NCI-H2227 (cell line): ENCODE data around the gene RUFY1.
"Not testable (repeated sequence)": the region's sequence is repeated elsewhere in the genome, so short reads cannot be mapped to it uniquely, and the experiment has no call there.

Experiments used
- DNase-seq: peaks from one replicate; lab custom pipeline; 2025; ENCODE audit not compliant: unreplicated experiment; lab: John Stamatoyannopoulos, UW

Gene RUFY1

GRCh38 chr5:179621551-179622214, 71.3 kb downstream of the RUFY1 start:
- DNase-seq, result no peak

DNA sequence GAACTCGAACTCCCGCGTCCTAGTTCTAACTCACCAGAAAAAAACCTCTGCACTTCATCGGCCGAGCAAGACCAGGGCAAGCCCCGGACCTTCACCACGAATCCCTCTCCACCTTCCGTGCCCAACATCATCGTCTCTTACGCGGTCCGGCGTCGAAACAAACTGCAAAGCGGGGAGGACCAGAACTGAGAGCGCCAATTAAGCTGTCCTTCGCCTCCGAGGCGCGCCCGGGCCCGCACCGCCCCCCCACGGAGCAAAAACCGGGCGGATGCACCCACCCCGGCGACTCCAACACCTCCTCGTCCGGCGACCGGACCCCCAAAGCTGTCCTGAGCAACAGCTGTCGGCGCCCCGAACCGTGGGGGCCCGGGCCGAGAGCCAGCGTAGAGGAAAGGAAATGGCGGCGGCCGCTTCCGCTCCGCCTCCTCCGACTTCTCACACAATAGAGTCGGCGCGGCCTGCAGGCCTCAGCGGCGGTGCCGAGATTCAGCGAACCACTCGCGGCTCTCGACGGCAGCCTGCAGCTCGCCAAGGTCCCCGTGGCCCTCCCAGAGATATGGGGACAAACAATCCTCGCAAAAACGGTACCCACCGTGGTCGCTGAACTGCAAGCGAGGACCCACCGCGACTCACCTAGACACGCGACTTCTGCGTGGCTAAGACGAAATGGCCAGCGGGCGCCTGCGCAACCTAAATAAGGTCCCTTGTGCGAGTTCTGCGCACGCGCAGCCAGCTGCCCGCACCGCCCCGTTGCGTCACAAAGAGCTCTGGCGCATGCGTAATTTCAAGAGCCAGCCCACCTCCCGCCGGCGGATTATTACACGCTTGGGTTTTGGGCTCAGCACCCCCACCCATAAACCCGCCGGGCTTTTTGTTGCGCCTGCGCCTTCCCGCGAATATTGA, 72.9 kb downstream of the RUFY1 start, which contains the start of gene HNRNPH1:
HNRNPH1 (minus strand) TSS at position 669 of the 903 bp plus-strand sequence; CDS start at position 131, 538 bp downstream.
- peak; percentile 98 for DNase-seq

GRCh38 chr5:179623906-179624741, 73.8 kb downstream of the RUFY1 start:
- DNase-seq, result no peak

DNA sequence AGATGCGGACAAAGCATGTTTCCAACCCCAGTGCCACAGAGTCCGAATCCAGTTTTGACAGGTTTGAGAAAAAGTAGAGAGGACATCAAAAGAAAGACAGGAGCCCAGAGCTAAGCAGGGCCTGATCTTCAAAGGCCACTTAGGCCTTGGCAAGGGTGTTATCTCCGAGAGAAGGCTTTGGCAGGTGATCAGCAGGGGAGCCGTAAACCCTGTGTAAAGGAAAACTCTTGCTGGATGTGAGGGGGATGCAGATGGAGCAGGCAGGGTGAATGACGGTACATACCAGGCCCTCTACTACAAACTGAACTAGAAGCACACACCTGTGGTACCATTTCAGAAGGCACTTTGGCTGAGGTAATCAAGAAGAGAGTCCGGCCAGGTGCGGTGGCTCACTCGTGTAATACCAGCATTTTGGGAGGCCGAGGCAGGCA, 74.5 kb downstream of the RUFY1 start:
- no peak for DNase-seq

DNA sequence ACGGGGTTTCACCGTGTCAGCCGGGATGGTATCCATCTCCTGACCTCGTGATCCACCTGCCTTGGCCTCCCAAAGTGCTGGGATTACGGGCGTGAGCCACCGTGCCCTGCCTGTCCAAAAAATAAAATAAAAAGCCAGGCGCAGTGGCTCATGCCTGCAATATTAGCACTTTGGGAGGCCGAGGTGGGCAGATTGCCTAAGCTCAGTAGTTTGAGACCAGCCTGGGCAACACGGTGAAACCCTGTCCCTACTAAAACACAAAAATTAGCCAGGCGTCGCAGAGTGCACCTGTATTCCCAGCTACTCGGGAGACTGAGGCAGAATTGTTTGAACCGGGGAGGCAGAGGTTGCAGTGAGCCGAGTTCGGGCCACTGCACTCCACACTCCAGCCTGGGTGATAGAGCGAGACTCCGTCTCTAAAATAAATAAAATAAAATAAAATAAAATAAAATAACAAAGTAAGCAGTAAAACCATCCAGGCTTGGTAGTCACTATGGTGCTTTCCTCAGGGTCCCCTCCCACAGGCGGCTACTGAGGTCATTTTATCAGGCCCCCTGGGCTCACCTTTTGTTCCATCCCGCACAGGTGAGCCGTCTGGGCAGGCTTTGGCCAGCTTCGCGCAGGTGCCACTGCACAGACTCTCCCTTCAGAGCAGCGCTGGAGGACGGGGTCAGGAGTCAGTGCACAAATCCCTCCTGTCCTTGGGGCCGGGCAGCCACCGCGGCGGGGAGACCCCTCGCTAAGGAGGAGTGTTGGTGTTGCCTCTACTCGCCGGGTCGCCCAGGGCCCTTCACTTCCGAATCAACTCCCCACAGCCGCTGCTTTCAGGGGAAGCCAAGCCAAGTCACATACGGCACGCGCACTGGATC, 83.4 kb downstream of the RUFY1 start:
- DNase-seq, result not testable (repeated sequence)

GRCh38 chr5:179634370-179635172, 84.2 kb downstream of the RUFY1 start:
- DNase-seq, result not testable (repeated sequence)

DNA sequence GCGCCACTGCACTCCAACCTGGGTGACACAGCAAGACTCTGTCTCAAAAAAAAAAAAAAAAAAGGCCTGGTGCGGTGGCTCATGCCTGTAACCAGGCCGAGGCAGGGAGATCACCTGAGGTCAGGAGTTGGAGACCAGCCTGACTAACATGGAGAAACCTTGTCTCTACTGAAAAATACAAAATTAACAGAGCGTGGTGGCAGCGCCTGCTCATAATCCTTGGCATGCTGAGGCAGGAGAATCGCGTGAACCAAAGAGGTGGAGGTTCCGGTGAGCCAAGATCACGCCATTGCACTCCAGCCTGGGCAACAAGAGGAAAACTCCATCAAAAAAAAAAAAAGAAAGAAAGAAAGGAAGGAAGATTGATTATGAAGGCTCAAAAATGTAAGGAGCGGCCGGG, 88.9 kb downstream of the RUFY1 start:
- not testable (repeated sequence) for DNase-seq

DNA sequence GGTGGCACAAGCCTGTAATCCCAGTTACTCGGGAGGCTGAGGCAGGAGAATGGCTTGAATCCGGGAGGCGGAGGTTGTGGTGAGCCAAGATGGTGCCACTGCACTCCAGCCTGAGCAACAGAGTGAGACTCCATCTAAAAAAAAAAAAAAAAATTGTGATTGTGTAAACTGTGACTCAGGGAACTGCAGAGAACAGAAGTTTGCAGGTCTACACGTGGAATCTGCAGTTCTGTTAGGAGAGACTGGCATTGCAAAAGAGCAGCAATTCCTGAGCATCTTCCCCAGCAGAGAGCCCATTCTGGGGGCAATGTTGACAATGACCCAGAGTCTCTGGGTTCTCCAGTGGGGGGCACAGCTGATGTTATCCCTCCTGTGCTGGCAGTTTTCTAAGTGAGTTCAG, 91.4 kb downstream of the RUFY1 start:
- DNase-seq, result not testable (repeated sequence)

GRCh38 chr5:179642626-179643025, 92.3 kb downstream of the RUFY1 start:
- DNase-seq, result not testable (repeated sequence)

GRCh38 chr5:179643141-179643920, 93.0 kb downstream of the RUFY1 start:
- DNase-seq, result not testable (repeated sequence)

- DNase-seq, result not testable (repeated sequence)
Observed at GRCh38 chr5:179644766-179645165, 94.4 kb downstream of the RUFY1 start.

GRCh38 chr5:179648410-179648809, 98.1 kb downstream of the RUFY1 start:
- no peak for DNase-seq

DNA sequence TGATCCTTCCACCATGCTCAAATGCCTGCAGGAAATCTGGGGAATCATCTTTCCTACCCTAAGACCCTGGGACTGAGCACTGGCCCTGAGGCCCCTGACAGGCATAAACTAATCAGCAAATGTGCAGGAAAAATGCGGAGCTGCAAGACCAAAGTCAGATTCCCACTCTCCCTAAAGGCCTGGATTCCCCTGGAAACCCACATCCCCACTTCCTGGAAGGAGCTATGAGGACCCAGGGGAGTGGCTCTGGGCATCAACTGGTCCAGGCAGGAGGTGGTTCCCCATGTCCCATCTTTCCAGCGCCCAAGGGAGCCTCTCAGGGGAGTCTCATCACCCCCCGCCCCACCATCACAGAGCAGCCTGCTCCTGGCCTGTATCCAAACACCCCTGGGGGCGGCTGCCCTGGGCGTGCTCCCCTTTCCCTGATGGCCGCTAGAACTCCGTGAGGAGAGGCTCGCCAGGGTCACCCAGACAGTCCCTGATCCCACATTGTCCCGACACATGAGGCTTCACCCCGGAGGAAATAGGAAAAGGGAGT, 98.9 kb downstream of the RUFY1 start:
- not testable (repeated sequence) for DNase-seq

DNA sequence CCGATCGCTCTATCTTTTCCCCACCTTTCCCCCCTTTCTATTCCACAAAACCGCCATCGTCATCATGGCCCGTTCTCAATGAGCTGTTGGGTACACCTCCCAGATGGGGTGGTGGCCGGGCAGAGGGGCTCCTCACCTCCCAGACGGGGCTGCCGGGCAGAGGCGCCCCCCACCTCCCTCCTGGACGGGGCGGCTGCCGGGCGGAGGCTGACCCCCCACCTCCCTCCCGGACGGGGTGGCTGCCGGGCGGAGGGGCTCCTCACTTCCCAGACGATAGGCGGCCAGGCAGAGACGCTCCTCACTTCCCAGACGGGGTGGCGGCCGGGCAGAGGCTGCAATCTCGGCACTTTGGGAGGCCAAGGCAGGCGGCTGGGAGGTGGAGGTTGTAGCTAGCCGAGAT, 99.9 kb downstream of the RUFY1 start:
- not testable (repeated sequence) for DNase-seq

DNA sequence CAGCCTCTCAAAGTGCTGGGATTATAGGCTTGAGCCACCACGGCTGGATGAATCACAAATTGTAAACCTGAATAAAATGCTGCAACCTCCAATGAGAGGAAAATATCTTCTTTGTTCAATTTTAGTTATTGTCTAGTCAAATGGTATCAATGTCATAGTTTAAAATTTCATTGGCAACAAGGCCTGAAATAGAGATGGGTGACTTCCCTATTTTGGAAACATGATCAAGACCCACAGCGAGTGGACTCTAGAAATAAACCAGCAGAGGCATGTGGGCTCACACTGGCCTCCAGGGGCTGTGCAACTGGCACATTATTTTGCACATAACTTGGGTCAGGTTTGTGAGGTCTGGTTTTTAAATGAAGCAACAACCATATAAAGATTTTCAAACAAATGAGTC, 102.8 kb downstream of the RUFY1 start:
- DNase-seq, result not testable (repeated sequence)

- DNase-seq, result not testable (repeated sequence)
Observed at GRCh38 chr5:179657302-179658178, 107.2 kb downstream of the RUFY1 start.

- DNase-seq, result peak; percentile 5
Observed at GRCh38 chr5:179658179-179658856, 108.0 kb downstream of the RUFY1 start.
